Thoracic aorta (tissue), 2 donors: Measurements from ENCODE around the gene FBLN7. TPM values are rescaled to one million over a fixed set of nuclear protein-coding genes. Genes with fewer than 3 reads are reported as not detected.

Source experiments
- ATAC-seq: fragments of 150-250 bp; one replicate; pipeline ENCODE4 v1.8.0; 2017; ENCODE audit warnings: low read depth; ENCODE audit not compliant: insufficient number of reproducible peaks, low FRiP score
- DNase-seq: peaks from one replicate; pipeline ENCODE4 v3.0.0-alpha.2; 2020; ENCODE audit warnings: low spot score
- H3K27ac ChIP-seq, 2 donors: fragments of 200-600 bp; sonication (generic); 1 replicate in 1 of 2; 2 replicates in 1 of 2; pipeline ENCODE4 v1.5.1; 2016; ENCODE audit warnings: mild to moderate bottlenecking in 2 of 2, moderate library complexity in 2 of 2
- H3K27me3 ChIP-seq: fragments of 200-600 bp; sonication (generic); replicated peaks from 2 replicates; pipeline ENCODE4 v1.6.0; 2016; ENCODE audit warnings: mild to moderate bottlenecking; ENCODE audit not compliant: insufficient read depth
- H3K36me3 ChIP-seq: fragments of 200-600 bp; sonication (generic); one replicate; pipeline ENCODE4 v1.5.1; 2016
- H3K4me1 ChIP-seq, 2 donors: fragments of 200-600 bp; sonication (generic); 1 replicate in 1 of 2; 2 replicates in 1 of 2; pipeline versions ENCODE4 v1.5.1 to v1.6.0; 2016; ENCODE audit warnings: low read depth in 2 of 2, mild to moderate bottlenecking in 1 of 2; ENCODE audit not compliant: control insufficient read depth in 1 of 2
- H3K4me3 ChIP-seq: fragments of 200-600 bp; sonication (generic); 2 replicates; pipeline ENCODE4 v1.5.1; 2016; ENCODE audit warnings: mild to moderate bottlenecking
- H3K9me3 ChIP-seq: fragments of 200-600 bp; sonication (generic); 2 replicates; pipeline ENCODE4 v1.5.1; 2016
- CTCF ChIP-seq: fragments of 200-600 bp; sonication (generic); IDR thresholded peaks from one replicate; pipeline ENCODE4 v1.5.1; 2019; ENCODE audit warnings: antibody characterized with exemption
- total RNA-seq, 2 donors: library from RNA; depleted of rRNA; stranded (reverse); fragments of >200 nt; gene quantifications; one replicate each; pipeline versions ENCODE4 v1.1.0 to v1.2.3, GENCODE V29; 2016

FBLN7 gene
- total RNA-seq, 2 donors from 2014 or later = 5.1 to 15.6 TPM

DNA sequence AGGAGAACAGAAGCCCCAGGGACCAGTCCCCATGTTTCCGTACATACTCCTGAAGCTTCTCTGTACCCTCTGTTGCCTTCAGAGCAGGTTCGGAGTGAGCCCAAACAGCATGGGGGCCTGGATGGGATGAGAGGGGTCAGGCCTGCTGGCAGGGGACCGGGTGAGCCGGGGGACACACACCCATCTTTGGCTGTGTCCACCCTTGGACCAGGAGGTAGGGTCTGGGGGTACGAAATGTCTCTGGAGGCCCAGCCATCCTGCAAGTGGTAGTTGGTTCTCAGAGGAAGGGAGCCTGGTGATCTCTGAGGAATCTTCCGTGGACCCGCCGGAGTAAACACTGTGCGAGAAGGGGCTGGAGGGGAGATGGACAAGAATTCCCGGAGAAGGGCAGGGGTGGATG, 15.3 kb downstream of the FBLN7 start:
- H3K9me3 ChIP-seq = no peaks in the 10 kb centered on the region
- ATAC-seq (no peak), DNase-seq (no peak)
- no peaks in the 10 kb centered on the region for H3K4me1 ChIP-seq
- no peak overlapping the region for H3K27ac ChIP-seq
- H3K36me3 ChIP-seq = no peaks in the 10 kb centered on the region
- no peak for TF ChIP-seq CTCF
- no peaks in the 10 kb centered on the region for H3K27me3 ChIP-seq
- no peak overlapping the region for H3K4me3 ChIP-seq

GRCh38 chr2:112154246-112155117, 16.3 kb downstream of the FBLN7 start:
- TF ChIP-seq CTCF = no peak
- no peaks in the 10 kb centered on the region for H3K4me1 ChIP-seq
- no peaks in the 10 kb centered on the region for H3K9me3 ChIP-seq
- H3K36me3 ChIP-seq = no peaks in the 10 kb centered on the region
- H3K27ac ChIP-seq = no peak overlapping the region
- ATAC-seq = no peak
- no peak for DNase-seq
- no peaks in the 10 kb centered on the region for H3K27me3 ChIP-seq
- H3K4me3 ChIP-seq = no peak overlapping the region

DNA sequence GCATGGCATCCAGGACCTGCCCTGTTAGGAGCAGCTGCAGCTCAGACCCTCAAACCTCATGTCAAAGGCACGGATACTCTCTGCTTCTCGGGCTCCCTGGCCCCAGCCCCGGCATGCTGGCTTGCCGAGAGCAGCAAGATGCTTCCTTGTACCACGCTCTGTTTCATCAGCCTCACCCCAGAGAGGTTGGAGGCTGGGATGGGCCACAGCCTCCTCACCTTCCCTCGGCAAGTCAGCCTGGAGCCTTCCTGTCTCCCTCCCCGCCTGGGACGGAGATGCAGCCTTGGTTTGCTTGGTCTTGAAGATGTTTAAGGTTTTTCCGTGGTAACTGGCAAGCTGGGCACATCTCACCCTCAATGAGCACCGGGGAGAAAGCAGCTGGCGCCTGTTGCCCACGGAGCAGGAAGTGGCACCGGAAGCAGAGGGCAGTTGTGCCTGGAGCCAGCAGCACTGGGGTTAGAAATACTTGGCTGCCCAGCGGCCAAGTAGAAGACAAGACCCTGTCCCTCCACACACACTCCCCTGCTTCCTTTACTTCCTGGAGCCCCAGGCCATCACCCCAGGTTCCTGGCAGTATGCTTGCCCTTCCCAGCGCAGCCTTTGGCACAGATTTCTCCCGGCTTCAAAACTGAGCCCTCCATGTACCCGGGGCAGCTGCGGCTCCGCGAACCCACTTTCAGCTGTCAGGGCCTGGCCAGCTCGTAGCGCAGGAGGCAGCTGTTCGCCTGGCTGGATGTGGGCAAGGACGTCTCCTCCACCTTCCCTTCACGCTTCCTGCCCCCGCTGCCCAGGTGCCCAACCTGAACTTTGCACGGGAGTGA, 17.4 kb downstream of the FBLN7 start:
- DNase-seq = no peak
- no peak for ATAC-seq

DNA sequence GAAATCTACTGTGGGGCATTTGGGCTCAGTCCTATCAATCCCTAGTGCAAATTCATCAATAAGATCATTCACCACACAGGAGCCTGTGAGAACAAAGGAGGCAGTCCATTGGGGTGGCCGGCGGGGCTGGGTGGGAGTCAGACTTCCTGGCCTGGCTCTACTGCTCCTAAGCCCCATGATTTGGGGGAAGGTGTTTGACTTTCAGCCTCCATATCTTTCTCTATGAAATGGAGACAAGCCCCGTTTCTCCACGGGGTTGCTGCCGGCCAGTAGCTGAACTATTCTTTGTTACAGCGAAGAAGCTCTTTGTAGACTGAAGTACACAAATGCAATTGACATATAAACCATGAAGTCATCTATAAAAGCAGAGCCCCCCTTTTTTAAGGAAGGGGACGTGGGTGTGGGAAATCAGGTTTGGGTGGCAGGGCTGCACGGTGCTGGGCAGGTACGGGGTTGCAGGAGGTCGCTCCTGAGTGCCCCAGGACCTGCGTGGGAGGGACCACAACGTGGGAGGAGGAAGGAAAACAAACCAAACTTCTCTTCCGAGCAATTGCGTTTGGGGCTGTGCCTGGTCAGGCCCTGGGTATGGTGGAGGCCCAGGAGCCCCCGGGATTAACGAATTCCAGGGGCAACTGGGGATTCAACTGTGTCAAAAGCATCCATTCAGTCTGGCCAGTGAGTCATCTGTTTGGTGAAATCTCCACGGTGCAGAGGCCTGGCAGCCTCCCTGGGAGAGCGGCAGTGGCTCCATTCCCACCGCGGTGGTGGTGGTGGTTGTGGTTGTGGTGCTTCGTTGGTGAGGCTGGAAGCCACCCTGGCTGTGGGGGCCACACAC, 18.2 kb downstream of the FBLN7 start:
- no peak for ATAC-seq
- Histone ChIP-seq H3K36me3 (no peaks in the 10 kb centered on the region), H3K9me3 (no peaks in the 10 kb centered on the region), H3K4me1 (no peaks in the 10 kb centered on the region), H3K27me3 (no peaks in the 10 kb centered on the region), H3K4me3 (no peak overlapping the region), H3K27ac (no peak overlapping the region)
- TF ChIP-seq CTCF = no peak
- no peak for DNase-seq

More for the DNA sequence above, 17.4 kb downstream of the FBLN7 start:
- H3K4me3 ChIP-seq = no peak overlapping the region
- TF ChIP-seq CTCF = no peak
- no peaks in the 10 kb centered on the region for H3K27me3 ChIP-seq
- H3K4me1 ChIP-seq = no peaks in the 10 kb centered on the region
- H3K36me3 ChIP-seq = no peaks in the 10 kb centered on the region
- no peak overlapping the region for H3K27ac ChIP-seq
- no peaks in the 10 kb centered on the region for H3K9me3 ChIP-seq
